Activated T-cell treated with anti-CD3 and anti-CD28 coated beads, Interleukin-2, amount 50 U/mL, for 48 hours (primary cell): ENCODE measurements around the gene FA2H.
A peak's percentile ranks its signal among the peaks of the same experiment; 100 is the strongest.

Experiments
- DNase-seq, 2 experiments: peaks; one replicate each; pipeline ENCODE4 v3.0.0-alpha.2; 2020

FA2H gene

GRCh38 chr16:74721716-74722115 is 52.9 kb downstream of the FA2H start:
- no peak for DNase-seq

GRCh38 chr16:74720579-74720978 is 54.0 kb downstream of the FA2H start:
- DNase-seq, result no peak

- no peak for DNase-seq
These were observed 55.6 kb downstream of the FA2H start for GRCh38 chr16:74718741-74719610.

GRCh38 chr16:74718140-74718539 is 56.5 kb downstream of the FA2H start:
- no peak for DNase-seq

- no peak for DNase-seq
These were observed 57.3 kb downstream of the FA2H start for GRCh38 chr16:74717367-74717766.

GRCh38 chr16:74716355-74716754 is 58.3 kb downstream of the FA2H start:
- no peak for DNase-seq

- DNase-seq, result no peak
These were observed 60.7 kb downstream of the FA2H start for GRCh38 chr16:74713876-74714275.

- no peak for DNase-seq
These were observed 61.3 kb downstream of the FA2H start for GRCh38 chr16:74713325-74713724.

- DNase-seq, result no peak
These were observed 62.7 kb downstream of the FA2H start for GRCh38 chr16:74711938-74712337.

- no peak for DNase-seq
These were observed 64.2 kb downstream of the FA2H start for GRCh38 chr16:74710401-74710800.

GRCh38 chr16:74709441-74709877 is 65.2 kb downstream of the FA2H start:
- peak; percentile 88 for DNase-seq

- peak; percentile 73 to 78 for DNase-seq
These were observed 74.0 kb downstream of the FA2H start, which contains the start of gene MLKL for GRCh38 chr16:74700438-74701225. Gene MLKL (minus strand): TSS chr16:74700862. CDS start chr16:74695757, 5,105 bp downstream.

GRCh38 chr16:74700116-74700437 is 74.5 kb downstream of the FA2H start:
- peak in 1 of 2 experiments; percentile 53 for DNase-seq

GRCh38 chr16:74699666-74700065 is 75.0 kb downstream of the FA2H start:
- peak; percentile 20 to 26 for DNase-seq

GRCh38 chr16:74698222-74698621 is 76.4 kb downstream of the FA2H start:
- DNase-seq, result no peak

GRCh38 chr16:74695450-74696422 is 78.9 kb downstream of the FA2H start:
- peak; percentile 65 to 70 for DNase-seq

- DNase-seq, result no peak
These were observed 83.3 kb downstream of the FA2H start for GRCh38 chr16:74691093-74691855.

GRCh38 chr16:74682556-74682955 is 92.1 kb downstream of the FA2H start:
- DNase-seq, result no peak

GRCh38 chr16:74680681-74681080 is 93.9 kb downstream of the FA2H start:
- DNase-seq, result no peak

GRCh38 chr16:74679983-74680382 is 94.6 kb downstream of the FA2H start:
- DNase-seq, result no peak

GRCh38 chr16:74677868-74678267 is 96.8 kb downstream of the FA2H start:
- DNase-seq, result no peak

- DNase-seq, result no peak
These were observed 100.7 kb downstream of the FA2H start for GRCh38 chr16:74673876-74674275.
